CD14-positive monocyte (primary cell): ENCODE measurements around the gene SLC4A3. TPM values are rescaled to one million over a fixed set of nuclear protein-coding genes. Genes with fewer than 3 reads are reported as not detected.

ENCODE experiments used
- DNase-seq, 3 donors: peaks; one replicate each; pipeline ENCODE4 v3.0.0-alpha.2; 2011 to 2022
- H2AFZ ChIP-seq: 2 replicates; pipeline ENCODE4 v1.6.0; 2012; ENCODE audit warnings: mild to moderate bottlenecking, low read depth, low read length, inconsistent platforms; ENCODE audit not compliant: insufficient read depth, poor library complexity, severe bottlenecking
- H3K27ac ChIP-seq, 2 donors: 1 replicate in 1 of 2; 2 replicates in 1 of 2; pipeline ENCODE4 v1.5.1; 2012 to 2013; ENCODE audit warnings: low read length in 2 of 2, control low read depth in 1 of 2, inconsistent platforms in 1 of 2, low read depth in 1 of 2, mild to moderate bottlenecking in 1 of 2
- H3K27me3 ChIP-seq, 2 donors: one replicate each; pipeline versions ENCODE4 v1.6.0 to v1.6.1; 2011 to 2013; ENCODE audit warnings: low read length in 2 of 2; ENCODE audit not compliant: control insufficient read depth in 2 of 2, insufficient read depth in 2 of 2
- H3K36me3 ChIP-seq, 2 donors: replicated peaks in 1 of 2; 1 replicate in 1 of 2; 2 replicates in 1 of 2; pipeline versions ENCODE4 v1.5.1 to v1.6.1; 2012 to 2013; ENCODE audit warnings: low read length in 2 of 2, control low read depth in 1 of 2, inconsistent platforms in 1 of 2, mild to moderate bottlenecking in 1 of 2; ENCODE audit not compliant: insufficient read depth in 2 of 2, control insufficient read depth in 1 of 2
- H3K4me1 ChIP-seq, 2 donors: 1 replicate in 1 of 2; 2 replicates in 1 of 2; pipeline versions ENCODE4 v1.5.1 to v1.6.1; 2012 to 2013; ENCODE audit warnings: low read length in 2 of 2, control low read depth in 1 of 2, inconsistent platforms in 1 of 2, mild to moderate bottlenecking in 1 of 2, moderate library complexity in 1 of 2; ENCODE audit not compliant: insufficient read depth in 2 of 2, control insufficient read depth in 1 of 2
- H3K4me2 ChIP-seq: replicated peaks from 2 replicates; pipeline ENCODE3; 2012; ENCODE audit warnings: low read length, moderate library complexity, mild to moderate bottlenecking; ENCODE audit not compliant: poor library complexity, severe bottlenecking; ENCODE audit errors: extremely low read depth
- H3K4me3 ChIP-seq, 3 experiments: fragments of 200-600 bp in 1 of 3; sonication (generic) in 1 of 3; replicated peaks in 1 of 3; 1 replicate in 2 of 3; 2 replicates in 1 of 3; pipeline ENCODE4 v1.5.1; 2011 to 2013; ENCODE audit warnings: low read length in 3 of 3, mild to moderate bottlenecking in 3 of 3, control low read depth in 2 of 3, low read depth in 2 of 3, inconsistent platforms in 1 of 3, moderate library complexity in 1 of 3
- H3K79me2 ChIP-seq: 2 replicates; pipeline ENCODE4 v1.6.0; 2012; ENCODE audit warnings: mild to moderate bottlenecking, control low read depth, inconsistent platforms, low read length, moderate library complexity; ENCODE audit not compliant: insufficient read depth
- H3K9ac ChIP-seq: 2 replicates; pipeline ENCODE4 v1.6.0; 2017; ENCODE audit warnings: low read length, mild to moderate bottlenecking; ENCODE audit not compliant: insufficient read depth, poor library complexity, severe bottlenecking
- H3K9me3 ChIP-seq, 2 donors: replicated peaks in 1 of 2; 1 replicate in 1 of 2; 2 replicates in 1 of 2; pipeline versions ENCODE4 v1.5.1 to v1.6.1; 2012 to 2013; ENCODE audit warnings: low read length in 2 of 2, control low read depth in 1 of 2; ENCODE audit not compliant: control insufficient read depth in 1 of 2, insufficient read depth in 1 of 2
- H4K20me1 ChIP-seq: 2 replicates; pipeline ENCODE4 v1.6.0; 2012; ENCODE audit warnings: mild to moderate bottlenecking, low read length, control low read depth, moderate library complexity; ENCODE audit not compliant: insufficient read depth
- H3K27ac Mint-ChIP-seq, 7 donors: one replicate each; pipeline ENCODE4 v1.8.0; 2020; ENCODE audit warnings: mild to moderate bottlenecking in 7 of 7, mixed read lengths in 7 of 7, moderate library complexity in 6 of 7, inconsistent platforms in 2 of 7
- H3K27me3 Mint-ChIP-seq, 3 donors: one replicate each; pipeline ENCODE4 v1.8.0; 2021 to 2022; ENCODE audit warnings: low read depth in 3 of 3, mild to moderate bottlenecking in 3 of 3, mixed read lengths in 3 of 3, moderate library complexity in 3 of 3, inconsistent platforms in 1 of 3
- H3K36me3 Mint-ChIP-seq, 2 donors: one replicate each; pipeline ENCODE4 v1.8.0; 2020; ENCODE audit warnings: mixed read lengths in 2 of 2, inconsistent platforms in 1 of 2, mild to moderate bottlenecking in 1 of 2
- H3K4me1 Mint-ChIP-seq: one replicate; pipeline ENCODE4 v1.8.0; 2020; ENCODE audit warnings: mild to moderate bottlenecking, mixed read lengths
- H3K4me3 Mint-ChIP-seq, 2 donors: one replicate each; pipeline ENCODE4 v1.8.0; 2020; ENCODE audit warnings: mild to moderate bottlenecking in 2 of 2, mixed read lengths in 2 of 2, moderate library complexity in 1 of 2
- H3K9me3 Mint-ChIP-seq, 7 donors: one replicate each; pipeline ENCODE4 v1.8.0; 2020 to 2022; ENCODE audit warnings: mixed read lengths in 7 of 7, mild to moderate bottlenecking in 6 of 7, moderate library complexity in 6 of 7, inconsistent platforms in 2 of 7
- WGBS: methylation state at CpG from one replicate; pipeline ENCODE4 v1.1.5; 2013; ENCODE audit warnings: missing lambda C conversion rate; ENCODE audit not compliant: insufficient coverage; 5-methylcytosine and 5-hydroxymethylcytosine counted together
- intact Hi-C, 2 donors: fragments of 100-400 bp; cut with micrococcal nuclease; formaldehyde crosslinking; loops; one replicate each; pipeline versions ENCODE4 v1.15.0 to v1.15.1; 2023
- polyA plus RNA-seq, 3 donors: library from polyadenylated mRNA; depleted of rRNA in 1 of 3; unstranded in 2 of 3; stranded (reverse) in 1 of 3; fragments of 300-500 nt in 2 of 3; fragments of >200 nt in 1 of 3; fragmentation: Illumina TruSeq in 2 of 3; gene quantifications; 1 replicate in 2 of 3; 2 replicates in 1 of 3; pipeline ENCODE4 v1.2.3, GENCODE V29; 2012 to 2021
- TF ChIP-seq, protein P1 (sequence below): fragments of 200-600 bp; IDR thresholded peaks from one replicate; pipeline ENCODE4 v1.8.0; 2022; ENCODE audit warnings: antibody characterized with exemption, mild to moderate bottlenecking

The SLC4A3 gene
- polyA plus RNA-seq, 3 donors = 0.31 TPM; not detected in 2

DNA sequence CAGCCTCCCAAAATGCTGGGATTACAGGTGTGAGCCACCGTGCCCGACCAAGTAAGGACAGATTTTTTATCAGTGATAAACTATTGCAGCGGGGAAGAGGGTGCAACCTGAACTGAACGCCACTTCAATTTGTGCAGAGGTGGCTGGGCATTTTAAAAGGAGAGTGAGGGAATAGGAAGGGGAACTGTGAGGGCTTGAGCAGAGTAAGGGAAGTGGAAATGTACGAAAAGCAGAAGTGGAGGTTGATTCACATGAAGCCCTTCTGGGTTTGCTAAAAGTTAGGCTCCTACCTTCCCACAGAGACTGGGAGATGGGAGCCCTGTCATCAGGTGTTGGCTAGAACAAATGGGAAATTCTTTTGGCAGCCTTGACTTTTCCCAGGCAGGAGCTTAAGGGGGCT, 23.7 kb upstream of the SLC4A3 start:
- Histone ChIP-seq H3K4me3 (peak overlapping the region in 1 of 3 experiments; percentile 40), H3K4me1 (peaks cover 18 to 21% of the 10 kb centered on the region in 2 donors), H3K4me2 (peak overlapping the region; percentile 48), H3K27me3 (no peaks in the 10 kb centered on the region), H3K79me2 (peaks cover 8% of the 10 kb centered on the region), H4K20me1 (no peaks in the 10 kb centered on the region), H3K27ac (peak overlapping the region in 1 of 2 donors; percentile 73), H3K36me3 (peaks cover 56 to 68% of the 10 kb centered on the region in 2 donors), H2AFZ (peak overlapping the region; percentile 10), H3K9me3 (no peaks in the 10 kb centered on the region), H3K9ac (no peak overlapping the region)
- WGBS = 0% methylated on average over 5 of the region's 5 CpGs
- Mint-ChIP-seq H3K4me3 (peak overlapping the region; percentile 20 to 71), H3K27me3 (no peaks in the 10 kb centered on the region), H3K27ac (peak overlapping the region; percentile 72 to 93 (median 89)), H3K9me3 (no peaks in the 10 kb centered on the region), H3K36me3 (peaks cover 69 to 70% of the 10 kb centered on the region in 2 donors), H3K4me1 (peaks cover 21% of the 10 kb centered on the region)
- DNase-seq = peak; percentile 57 to 78 (median 72)
- intact Hi-C loops = loop anchor here in 1 of 2 donors (10.0 kb wide), 1 partner anchor 429 kb away; the partner anchor contains the start of genes CNPPD1, RETREG2 and SLC23A3
- TF ChIP-seq, protein P1, sequence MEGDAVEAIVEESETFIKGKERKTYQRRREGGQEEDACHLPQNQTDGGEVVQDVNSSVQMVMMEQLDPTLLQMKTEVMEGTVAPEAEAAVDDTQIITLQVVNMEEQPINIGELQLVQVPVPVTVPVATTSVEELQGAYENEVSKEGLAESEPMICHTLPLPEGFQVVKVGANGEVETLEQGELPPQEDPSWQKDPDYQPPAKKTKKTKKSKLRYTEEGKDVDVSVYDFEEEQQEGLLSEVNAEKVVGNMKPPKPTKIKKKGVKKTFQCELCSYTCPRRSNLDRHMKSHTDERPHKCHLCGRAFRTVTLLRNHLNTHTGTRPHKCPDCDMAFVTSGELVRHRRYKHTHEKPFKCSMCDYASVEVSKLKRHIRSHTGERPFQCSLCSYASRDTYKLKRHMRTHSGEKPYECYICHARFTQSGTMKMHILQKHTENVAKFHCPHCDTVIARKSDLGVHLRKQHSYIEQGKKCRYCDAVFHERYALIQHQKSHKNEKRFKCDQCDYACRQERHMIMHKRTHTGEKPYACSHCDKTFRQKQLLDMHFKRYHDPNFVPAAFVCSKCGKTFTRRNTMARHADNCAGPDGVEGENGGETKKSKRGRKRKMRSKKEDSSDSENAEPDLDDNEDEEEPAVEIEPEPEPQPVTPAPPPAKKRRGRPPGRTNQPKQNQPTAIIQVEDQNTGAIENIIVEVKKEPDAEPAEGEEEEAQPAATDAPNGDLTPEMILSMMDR = no peak

DNA sequence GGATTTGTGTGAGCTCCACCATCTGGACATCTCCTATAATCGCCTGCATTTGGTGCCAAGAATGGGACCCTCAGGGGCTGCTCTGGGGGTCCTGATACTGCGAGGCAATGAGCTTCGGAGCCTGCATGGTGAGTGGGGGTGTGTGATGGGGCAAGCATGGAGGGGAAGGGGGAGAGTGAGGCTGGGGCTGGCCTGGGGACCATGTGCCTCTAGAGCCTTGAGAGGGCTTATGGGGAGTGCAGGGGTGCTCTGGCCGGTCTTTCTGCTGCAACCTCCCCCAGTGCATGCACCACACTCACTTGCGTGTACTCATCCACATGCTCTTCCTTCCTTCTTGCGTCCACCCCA, 21.8 kb upstream of the SLC4A3 start:
- Mint-ChIP-seq H3K27ac (no peak overlapping the region), H3K36me3 (peaks cover 79 to 86% of the 10 kb centered on the region in 2 donors), H3K9me3 (no peaks in the 10 kb centered on the region), H3K4me1 (peaks cover 15% of the 10 kb centered on the region), H3K4me3 (no peak overlapping the region), H3K27me3 (no peaks in the 10 kb centered on the region)
- peaks cover 18 to 19% of the 10 kb centered on the region in 2 donors for H3K4me1 ChIP-seq
- intact Hi-C loops = loop anchor here in 1 of 2 donors (10.0 kb wide), 1 partner anchor 431 kb away; the partner anchor contains the start of genes CNPPD1, RETREG2 and SLC23A3
- no peak overlapping the region for H3K4me2 ChIP-seq
- DNase-seq = no peak
- no peak overlapping the region for H2AFZ ChIP-seq
- H3K4me3 ChIP-seq = no peak overlapping the region
- H3K27me3 ChIP-seq = no peaks in the 10 kb centered on the region
- H3K27ac ChIP-seq = peak overlapping the region in 1 of 2 donors; percentile 3
- H3K36me3 ChIP-seq = peaks cover 71 to 80% of the 10 kb centered on the region in 2 donors
- H3K9me3 ChIP-seq = no peaks in the 10 kb centered on the region
- H4K20me1 ChIP-seq = no peaks in the 10 kb centered on the region
- no peak overlapping the region for H3K9ac ChIP-seq
- TF ChIP-seq, protein P1 = no peak
- WGBS = 100% methylated on average over 6 of the region's 6 CpGs
- no peaks in the 10 kb centered on the region for H3K79me2 ChIP-seq
